H9 (cell line): Measurements from ENCODE around the gene PRR9. TPM values are rescaled to one million over a fixed set of nuclear protein-coding genes. Genes with fewer than 3 reads are reported as not detected.

Experiments used
- DNase-seq: peaks from one replicate; pipeline ENCODE4 v3.0.0-alpha.2; 2017
- H2AFZ ChIP-seq: one replicate; pipeline ENCODE4 v1.6.1; 2013; ENCODE audit warnings: mild to moderate bottlenecking, low read length, control low read depth, moderate library complexity
- H2AK5ac ChIP-seq: 2 replicates; pipeline ENCODE4 v1.6.1; 2013; ENCODE audit warnings: low read length, control low read depth, mixed read lengths; ENCODE audit not compliant: insufficient read length
- H2BK120ac ChIP-seq: one replicate; pipeline ENCODE4 v1.6.1; 2013; ENCODE audit warnings: low read depth, mild to moderate bottlenecking, low read length, control low read depth, inconsistent platforms; ENCODE audit not compliant: poor library complexity, severe bottlenecking
- H2BK12ac ChIP-seq: 2 replicates; pipeline ENCODE4 v1.6.1; 2013; ENCODE audit warnings: low read length, control low read depth, mixed read lengths, low read depth; ENCODE audit not compliant: insufficient read length
- H2BK15ac ChIP-seq: 2 replicates; pipeline ENCODE4 v1.6.1; 2013; ENCODE audit warnings: low read depth, low read length, control low read depth
- H2BK20ac ChIP-seq: one replicate; pipeline ENCODE4 v1.6.1; 2013; ENCODE audit warnings: low read depth, mild to moderate bottlenecking, low read length, control low read depth, inconsistent platforms; ENCODE audit not compliant: poor library complexity, severe bottlenecking
- H2BK5ac ChIP-seq: 2 replicates; pipeline ENCODE4 v1.6.1; 2013; ENCODE audit warnings: low read length, control low read depth, mixed read lengths; ENCODE audit not compliant: insufficient read length
- H3K14ac ChIP-seq: 2 replicates; pipeline ENCODE4 v1.6.1; 2013; ENCODE audit warnings: low read length, control low read depth; ENCODE audit not compliant: insufficient read depth
- H3K18ac ChIP-seq: 2 replicates; pipeline ENCODE4 v1.6.1; 2013; ENCODE audit warnings: low read depth, mild to moderate bottlenecking, mixed read lengths, low read length, control low read depth; ENCODE audit not compliant: insufficient read length
- H3K23ac ChIP-seq: 2 replicates; pipeline ENCODE4 v1.6.1; 2013; ENCODE audit warnings: low read length, control low read depth, mixed read lengths, low read depth; ENCODE audit not compliant: insufficient read length
- H3K23me2 ChIP-seq: 2 replicates; pipeline ENCODE4 v1.6.1; 2013; ENCODE audit warnings: low read depth, mild to moderate bottlenecking, mixed read lengths, low read length, control low read depth; ENCODE audit not compliant: insufficient read length, poor library complexity, severe bottlenecking
- H3K27ac ChIP-seq: 2 replicates; pipeline ENCODE4 v1.5.1; 2013; ENCODE audit warnings: low read length, control low read depth, mixed read lengths, low read depth; ENCODE audit not compliant: insufficient read length
- H3K27me3 ChIP-seq: 2 replicates; pipeline ENCODE4 v1.6.1; 2013; ENCODE audit warnings: low read length, control low read depth, inconsistent platforms; ENCODE audit not compliant: insufficient read depth
- H3K4ac ChIP-seq: 2 replicates; pipeline ENCODE4 v1.6.1; 2013; ENCODE audit warnings: low read depth, mild to moderate bottlenecking, control low read depth, inconsistent platforms, low read length, moderate library complexity
- H3K4me1 ChIP-seq: 2 replicates; pipeline ENCODE4 v1.6.1; 2013; ENCODE audit warnings: low read length, control low read depth, inconsistent platforms; ENCODE audit not compliant: insufficient read depth
- H3K4me2 ChIP-seq: 2 replicates; pipeline ENCODE4 v1.6.1; 2013; ENCODE audit warnings: low read length, control low read depth, mixed read lengths; ENCODE audit not compliant: insufficient read length, insufficient read depth
- H3K56ac ChIP-seq: 2 replicates; pipeline ENCODE4 v1.6.1; 2013; ENCODE audit warnings: low read depth, mild to moderate bottlenecking, mixed read lengths, low read length, control low read depth; ENCODE audit not compliant: insufficient read length
- H3K79me1 ChIP-seq: 2 replicates; pipeline ENCODE4 v1.6.1; 2013; ENCODE audit warnings: low read depth, mild to moderate bottlenecking, moderate library complexity, low read length, control low read depth, inconsistent platforms; ENCODE audit not compliant: insufficient read depth, poor library complexity, severe bottlenecking
- H3K79me2 ChIP-seq: 2 replicates; pipeline ENCODE4 v1.6.1; 2013; ENCODE audit warnings: low read length, control low read depth, inconsistent platforms; ENCODE audit not compliant: insufficient read depth
- H3K9ac ChIP-seq: 2 replicates; pipeline ENCODE4 v1.6.1; 2013; ENCODE audit warnings: low read length, control low read depth, mixed read lengths; ENCODE audit not compliant: insufficient read length; ENCODE audit errors: extremely low read depth
- H3K9me3 ChIP-seq: one replicate; pipeline ENCODE4 v1.6.1; 2013; ENCODE audit warnings: low read depth, low read length, inconsistent platforms; ENCODE audit not compliant: control insufficient read depth
- H3T11ph ChIP-seq: one replicate; pipeline ENCODE4 v1.6.1; 2013; ENCODE audit warnings: mild to moderate bottlenecking, low read length, control low read depth, inconsistent platforms
- H4K20me1 ChIP-seq: one replicate; pipeline ENCODE4 v1.6.1; 2013; ENCODE audit not compliant: control insufficient read depth, insufficient read length, insufficient read depth
- H4K5ac ChIP-seq: 2 replicates; pipeline ENCODE4 v1.6.1; 2013; ENCODE audit warnings: low read depth, mild to moderate bottlenecking, mixed read lengths, low read length, control low read depth; ENCODE audit not compliant: insufficient read length
- H4K8ac ChIP-seq: replicated peaks from 2 replicates; pipeline ENCODE4 v1.6.1; 2013; ENCODE audit warnings: low read length, control low read depth, mixed read lengths, low read depth; ENCODE audit not compliant: insufficient read length
- H4K91ac ChIP-seq: 2 replicates; pipeline ENCODE4 v1.6.1; 2013; ENCODE audit warnings: low read depth, mild to moderate bottlenecking, moderate library complexity, mixed read lengths, low read length, control low read depth; ENCODE audit not compliant: insufficient read length
- H3K27ac Mint-ChIP-seq, 3 experiments: 2 replicates in 2 of 3; 3 replicates in 1 of 3; pipeline ENCODE4 v1.8.0; 2020 to 2021; ENCODE audit warnings: mixed read lengths in 3 of 3, mild to moderate bottlenecking in 1 of 3, moderate library complexity in 1 of 3
- H3K27me3 Mint-ChIP-seq: 2 replicates; pipeline ENCODE4 v1.8.0; 2021; ENCODE audit warnings: low read depth, mild to moderate bottlenecking, moderate library complexity, mixed read lengths
- H3K36me3 Mint-ChIP-seq, 3 experiments: 2 replicates in 2 of 3; 3 replicates in 1 of 3; pipeline ENCODE4 v1.8.0; 2020 to 2021; ENCODE audit warnings: low read depth in 3 of 3, mixed read lengths in 3 of 3; ENCODE audit not compliant: insufficient read depth in 1 of 3
- H3K4me1 Mint-ChIP-seq, 2 experiments: 2 replicates each; pipeline ENCODE4 v1.8.0; 2020; ENCODE audit warnings: mixed read lengths in 2 of 2
- H3K4me3 Mint-ChIP-seq, 2 experiments: 2 replicates in 1 of 2; 3 replicates in 1 of 2; pipeline ENCODE4 v1.8.0; 2020 to 2021; ENCODE audit warnings: mild to moderate bottlenecking in 2 of 2, mixed read lengths in 2 of 2, moderate library complexity in 1 of 2
- H3K9me3 Mint-ChIP-seq, 2 experiments: 2 replicates in 1 of 2; 3 replicates in 1 of 2; pipeline ENCODE4 v1.8.0; 2020; ENCODE audit warnings: mild to moderate bottlenecking in 2 of 2, mixed read lengths in 2 of 2, moderate library complexity in 1 of 2
- CTCF ChIP-seq: fragments of 200-600 bp; sonication (generic); conservative IDR thresholded peaks from 3 replicates; pipeline ENCODE4 v1.8.0; 2021; ENCODE audit warnings: antibody characterized with exemption, mild to moderate bottlenecking
- WGBS: extraction: QIAGEN DNeasy Blood & Tissue Kit; methylation state at CpG from one replicate; pipeline ENCODE4 v1.1.7; 2013; ENCODE audit warnings: missing lambda C conversion rate, low lambda C conversion rate, mixed read lengths; ENCODE audit not compliant: insufficient read length; ENCODE audit errors: extremely low coverage; 5-methylcytosine and 5-hydroxymethylcytosine counted together
- total RNA-seq: library from RNA; stranded (reverse); gene quantifications from 2 replicates; pipeline ENCODE4 v1.2.1, GENCODE V29; 2021

Gene PRR9
- total RNA-seq, 1 experiment from 2014 or later = not detected

DNA sequence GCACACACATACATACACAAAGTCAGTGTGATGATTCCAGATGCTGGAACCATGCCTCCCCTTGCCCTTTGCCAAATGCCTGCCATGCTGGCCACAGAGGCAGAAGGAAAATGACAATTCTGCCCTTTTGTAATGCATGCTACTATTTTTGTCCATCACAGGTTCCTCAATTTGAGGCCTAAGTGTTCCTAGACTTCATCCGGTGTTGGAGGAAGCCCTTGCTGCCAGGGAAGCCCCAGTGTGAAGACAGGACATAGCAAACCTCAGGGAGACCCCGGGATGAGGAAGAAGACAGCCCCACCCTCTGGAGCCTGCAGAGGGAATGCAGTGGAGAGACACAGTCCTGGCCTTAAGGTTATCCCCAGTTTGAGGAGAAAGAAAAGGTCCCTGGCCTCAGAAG, 14.4 kb downstream of the PRR9 start:
- no peaks in the 10 kb centered on the region for H4K20me1 ChIP-seq
- H3K9me3 ChIP-seq = no peaks in the 10 kb centered on the region
- Mint-ChIP-seq H3K36me3 (no peaks in the 10 kb centered on the region), H3K9me3 (peaks cover 0 to 3% of the 10 kb centered on the region in 2 experiments; a peak in 3 of 5 replicates), H3K27me3 (peaks cover 5% of the 10 kb centered on the region), H3K4me3 (no peak overlapping the region), H3K27ac (no peak overlapping the region), H3K4me1 (no peaks in the 10 kb centered on the region)
- no peak overlapping the region for H2AK5ac ChIP-seq
- H3K4ac ChIP-seq = no peak overlapping the region
- WGBS = no CpG with 5 or more reads among the region's 2 CpGs
- no peaks in the 10 kb centered on the region for H3K79me2 ChIP-seq
- no peak overlapping the region for H2AFZ ChIP-seq
- no peak for DNase-seq
- H3K14ac ChIP-seq = no peak overlapping the region
- no peak overlapping the region for H2BK20ac ChIP-seq
- H3K9ac ChIP-seq = no peak overlapping the region
- H3K79me1 ChIP-seq = no peaks in the 10 kb centered on the region
- no peak overlapping the region for H4K5ac ChIP-seq
- no peaks in the 10 kb centered on the region for H3K4me1 ChIP-seq
- H3K56ac ChIP-seq = no peak overlapping the region
- no peaks in the 10 kb centered on the region for H3K27me3 ChIP-seq
- no peak overlapping the region for H2BK15ac ChIP-seq
- no peak overlapping the region for H3K27ac ChIP-seq
- no peaks in the 10 kb centered on the region for H3K23me2 ChIP-seq
- no peak overlapping the region for H3T11ph ChIP-seq
- H3K18ac ChIP-seq = no peak overlapping the region
- H4K8ac ChIP-seq = no peak overlapping the region
- H2BK12ac ChIP-seq = no peak overlapping the region
- no peak overlapping the region for H2BK120ac ChIP-seq
- H3K23ac ChIP-seq = no peak overlapping the region
- H3K4me2 ChIP-seq = no peak overlapping the region
- no peak overlapping the region for H2BK5ac ChIP-seq
- TF ChIP-seq CTCF = no peak
- H4K91ac ChIP-seq = no peak overlapping the region
